Nephron progenitor cell (in vitro differentiated cells): ENCODE measurements around the gene KIF25.

ENCODE experiments used
- DNase-seq: peaks from one replicate; pipeline ENCODE4 v3.0.0; 2021
- H3K27ac Mint-ChIP-seq: 2 replicates; pipeline ENCODE4 v1.8.0; 2021; ENCODE audit warnings: mild to moderate bottlenecking, moderate library complexity, mixed read lengths
- H3K27me3 Mint-ChIP-seq: 2 replicates; pipeline ENCODE4 v1.8.0; 2021; ENCODE audit warnings: mild to moderate bottlenecking, low read depth, mixed read lengths; ENCODE audit not compliant: poor library complexity
- H3K36me3 Mint-ChIP-seq: 2 replicates; pipeline ENCODE4 v1.8.0; 2021; ENCODE audit warnings: low read depth, mixed read lengths
- H3K4me1 Mint-ChIP-seq: 2 replicates; pipeline ENCODE4 v1.8.0; 2021; ENCODE audit warnings: mixed read lengths
- H3K4me3 Mint-ChIP-seq: 2 replicates; pipeline ENCODE4 v1.8.0; 2021; ENCODE audit warnings: mild to moderate bottlenecking, moderate library complexity, mixed read lengths
- H3K9me3 Mint-ChIP-seq: 2 replicates; pipeline ENCODE4 v1.8.0; 2021; ENCODE audit warnings: mild to moderate bottlenecking, moderate library complexity, mixed read lengths
- TF ChIP-seq, protein P1 (sequence below): fragments of 200-600 bp; sonication (generic); IDR thresholded peaks from 2 replicates; pipeline ENCODE4 v1.5.0; 2021; ENCODE audit warnings: antibody characterized with exemption

Gene KIF25

DNA sequence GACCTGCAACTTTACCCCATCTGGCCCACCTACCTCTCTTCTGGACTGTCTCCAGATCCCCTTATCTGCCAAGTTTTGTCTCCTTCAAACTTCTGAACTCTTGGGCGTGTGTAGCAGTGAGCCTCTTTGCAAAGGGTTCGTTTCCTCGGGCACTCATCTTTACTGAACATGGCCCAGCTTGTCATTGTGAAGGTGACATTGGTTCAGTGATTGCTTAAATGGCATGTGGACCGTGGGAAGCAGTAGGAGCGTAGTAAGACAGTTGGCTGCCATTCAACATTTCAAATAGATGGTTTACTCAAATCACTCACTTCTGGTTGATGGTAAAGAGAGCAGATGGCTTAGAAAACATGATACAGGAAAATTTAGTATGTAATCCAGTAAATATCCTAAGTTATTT lies 34.8 kb upstream of the KIF25 start:
- TF ChIP-seq, protein P1, sequence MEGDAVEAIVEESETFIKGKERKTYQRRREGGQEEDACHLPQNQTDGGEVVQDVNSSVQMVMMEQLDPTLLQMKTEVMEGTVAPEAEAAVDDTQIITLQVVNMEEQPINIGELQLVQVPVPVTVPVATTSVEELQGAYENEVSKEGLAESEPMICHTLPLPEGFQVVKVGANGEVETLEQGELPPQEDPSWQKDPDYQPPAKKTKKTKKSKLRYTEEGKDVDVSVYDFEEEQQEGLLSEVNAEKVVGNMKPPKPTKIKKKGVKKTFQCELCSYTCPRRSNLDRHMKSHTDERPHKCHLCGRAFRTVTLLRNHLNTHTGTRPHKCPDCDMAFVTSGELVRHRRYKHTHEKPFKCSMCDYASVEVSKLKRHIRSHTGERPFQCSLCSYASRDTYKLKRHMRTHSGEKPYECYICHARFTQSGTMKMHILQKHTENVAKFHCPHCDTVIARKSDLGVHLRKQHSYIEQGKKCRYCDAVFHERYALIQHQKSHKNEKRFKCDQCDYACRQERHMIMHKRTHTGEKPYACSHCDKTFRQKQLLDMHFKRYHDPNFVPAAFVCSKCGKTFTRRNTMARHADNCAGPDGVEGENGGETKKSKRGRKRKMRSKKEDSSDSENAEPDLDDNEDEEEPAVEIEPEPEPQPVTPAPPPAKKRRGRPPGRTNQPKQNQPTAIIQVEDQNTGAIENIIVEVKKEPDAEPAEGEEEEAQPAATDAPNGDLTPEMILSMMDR: no peak
- DNase-seq: no peak
- peaks cover 28% of the 10 kb centered on the region for H3K4me1 Mint-ChIP-seq
- peaks cover 65% of the 10 kb centered on the region for H3K36me3 Mint-ChIP-seq
- H3K27ac Mint-ChIP-seq: no peak overlapping the region
- H3K9me3 Mint-ChIP-seq: no peaks in the 10 kb centered on the region
- H3K4me3 Mint-ChIP-seq: no peak overlapping the region
- peaks cover 3% of the 10 kb centered on the region for H3K27me3 Mint-ChIP-seq

DNA sequence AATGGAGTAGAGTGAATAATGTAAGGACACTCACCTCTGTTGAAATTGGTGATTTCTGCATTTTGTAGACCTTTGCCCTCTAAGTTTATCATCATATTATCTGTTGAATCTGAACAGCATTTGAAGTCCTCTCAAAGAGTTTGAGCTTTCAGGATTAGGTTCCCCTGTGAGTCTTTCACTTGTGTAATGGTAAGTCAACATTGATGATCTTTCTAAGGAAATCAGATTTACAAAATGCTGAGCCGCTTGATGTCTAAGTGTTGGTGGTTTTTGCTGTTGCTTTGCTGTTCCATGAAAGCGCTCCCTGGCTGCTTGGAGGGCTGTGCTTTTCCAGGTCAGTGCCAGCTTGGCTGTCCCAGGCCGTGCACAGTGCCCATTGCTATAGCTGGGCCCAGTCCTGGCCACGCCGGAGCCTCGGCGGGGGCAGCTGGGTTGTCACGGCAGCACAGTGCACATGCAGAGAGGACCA lies 33.8 kb upstream of the KIF25 start:
- Mint-ChIP-seq H3K27ac (no peak overlapping the region), H3K27me3 (peaks cover 3% of the 10 kb centered on the region), H3K4me3 (no peak overlapping the region), H3K9me3 (no peaks in the 10 kb centered on the region), H3K4me1 (peaks cover 23% of the 10 kb centered on the region), H3K36me3 (peaks cover 69% of the 10 kb centered on the region)
- TF ChIP-seq, protein P1: no peak
- DNase-seq: no peak

DNA sequence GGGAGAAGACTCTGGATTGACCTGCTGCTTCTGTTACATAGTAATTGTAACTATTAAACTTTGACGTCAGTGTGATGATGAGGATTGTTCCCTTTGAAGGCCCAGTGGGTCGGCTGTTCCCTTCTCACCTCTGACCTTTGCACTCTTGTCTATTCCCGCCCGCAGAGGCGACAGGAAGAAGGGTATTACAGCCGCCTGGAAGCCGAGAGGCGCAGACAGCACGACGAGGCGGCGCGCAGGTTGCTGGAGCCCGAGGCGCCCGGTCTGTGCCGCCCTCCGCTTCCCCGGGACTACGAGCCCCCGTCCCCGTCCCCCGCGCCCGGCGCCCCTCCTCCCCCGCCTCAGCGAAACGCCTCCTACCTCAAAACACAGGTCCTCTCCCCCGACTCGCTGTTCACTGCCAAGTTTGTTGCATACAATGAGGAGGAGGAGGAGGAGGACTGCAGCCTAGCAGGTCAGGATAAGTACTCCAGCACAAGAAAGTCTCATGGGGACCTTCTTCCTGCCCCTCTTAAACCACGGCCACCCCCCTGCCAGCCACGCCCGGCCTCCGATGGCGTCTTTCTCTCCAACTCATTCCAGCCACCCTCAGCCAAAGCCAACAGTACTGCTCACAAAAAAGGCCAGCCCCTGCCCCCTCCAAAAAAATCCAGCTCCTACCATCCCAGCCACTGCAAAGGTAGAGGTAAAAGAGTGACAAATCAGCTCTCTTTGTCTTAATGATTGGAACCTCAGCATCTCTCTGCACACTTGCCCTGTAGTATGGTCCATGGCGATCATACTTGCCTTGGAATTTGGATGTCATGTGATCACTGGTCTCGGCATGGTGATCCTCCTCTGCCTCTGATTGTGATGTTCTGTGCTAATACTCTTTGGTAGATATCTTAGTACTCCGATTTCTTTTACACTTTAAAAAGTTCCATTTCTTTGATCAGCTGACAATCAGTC lies 31.6 kb upstream of the KIF25 start:
- H3K36me3 Mint-ChIP-seq: peaks cover 82% of the 10 kb centered on the region
- H3K4me1 Mint-ChIP-seq: peaks cover 17% of the 10 kb centered on the region
- H3K27ac Mint-ChIP-seq: peak overlapping the region; percentile 10
- H3K4me3 Mint-ChIP-seq: no peak overlapping the region
- no peaks in the 10 kb centered on the region for H3K9me3 Mint-ChIP-seq
- DNase-seq: no peak
- TF ChIP-seq, protein P1: no peak
- H3K27me3 Mint-ChIP-seq: peaks cover 3% of the 10 kb centered on the region

DNA sequence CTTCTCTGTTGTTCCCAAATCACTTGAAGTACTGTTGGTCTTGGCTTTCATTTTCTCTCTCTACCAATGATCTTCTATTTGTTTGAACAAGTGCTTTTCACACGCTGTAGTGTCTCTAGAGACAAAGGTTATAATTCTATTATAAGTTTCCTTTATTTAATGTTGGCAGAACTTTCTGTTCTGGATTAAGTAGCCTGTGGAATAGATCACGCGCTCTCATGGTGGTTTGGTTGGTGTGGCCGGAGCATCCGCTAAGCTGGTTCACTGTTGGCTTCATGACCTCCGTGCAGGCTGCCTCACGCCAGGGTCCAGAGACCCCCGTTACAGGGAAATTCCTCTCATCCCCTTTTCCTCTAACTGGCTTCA lies 30.9 kb upstream of the KIF25 start:
- H3K27ac Mint-ChIP-seq: no peak overlapping the region
- TF ChIP-seq, protein P1: no peak
- peaks cover 17% of the 10 kb centered on the region for H3K4me1 Mint-ChIP-seq
- no peak for DNase-seq
- H3K4me3 Mint-ChIP-seq: no peak overlapping the region
- peaks cover 3% of the 10 kb centered on the region for H3K27me3 Mint-ChIP-seq
- H3K9me3 Mint-ChIP-seq: no peaks in the 10 kb centered on the region
- peaks cover 80% of the 10 kb centered on the region for H3K36me3 Mint-ChIP-seq

DNA sequence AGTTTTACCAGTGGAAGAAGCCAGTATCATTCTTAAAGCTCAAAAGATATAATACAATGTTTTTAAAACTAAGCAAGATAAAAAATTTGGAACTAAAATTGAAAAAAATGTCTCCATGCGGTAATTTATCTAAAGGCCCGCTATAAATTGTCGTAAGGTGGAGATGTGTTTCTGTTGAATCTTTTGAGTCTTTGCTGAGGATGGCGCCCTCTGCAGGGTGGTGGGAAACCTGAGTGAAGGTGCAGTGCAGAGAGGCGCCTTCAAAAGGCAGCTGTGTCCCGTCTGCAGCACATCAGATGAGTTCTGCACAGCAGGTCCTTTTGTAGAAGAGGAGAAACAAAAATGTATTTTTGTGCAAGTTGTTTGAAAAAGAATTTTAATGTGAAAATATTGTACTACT lies 29.4 kb upstream of the KIF25 start:
- Mint-ChIP-seq H3K4me1 (peaks cover 19% of the 10 kb centered on the region), H3K4me3 (no peak overlapping the region), H3K9me3 (no peaks in the 10 kb centered on the region), H3K27me3 (peaks cover 3% of the 10 kb centered on the region), H3K36me3 (peaks cover 68% of the 10 kb centered on the region), H3K27ac (no peak overlapping the region)
- DNase-seq: peak; percentile 46
- TF ChIP-seq, protein P1: peak; percentile 49
